Testis (tissue), 3 donors: ENCODE measurements around the gene MGLL. TPM values are rescaled to one million over a fixed set of nuclear protein-coding genes. Genes with fewer than 3 reads are reported as not detected.

Source experiments
- DNase-seq: peaks from one replicate; pipeline ENCODE4 v3.0.0-alpha.2; 2019
- H3K27ac ChIP-seq, 2 donors: fragments of 200-600 bp; sonication (generic); one replicate each; pipeline ENCODE4 v1.5.1; 2019
- H3K27me3 ChIP-seq: fragments of 200-600 bp; sonication (generic); one replicate; pipeline ENCODE4 v1.5.1; 2019
- H3K36me3 ChIP-seq: fragments of 200-600 bp; sonication (generic); one replicate; pipeline ENCODE4 v1.5.1; 2017; ENCODE audit warnings: low read depth; ENCODE audit errors: missing control alignments
- H3K4me1 ChIP-seq: fragments of 200-600 bp; sonication (generic); one replicate; pipeline ENCODE4 v1.5.1; 2019
- H3K4me3 ChIP-seq, 2 donors: fragments of 200-600 bp; sonication (generic); one replicate each; pipeline ENCODE4 v1.5.1; 2017 to 2019
- H3K9me3 ChIP-seq: fragments of 200-600 bp; sonication (generic); one replicate; pipeline ENCODE4 v1.5.1; 2017
- CTCF ChIP-seq, 3 experiments: fragments of 450-650 bp in 2 of 3; fragments of 200-600 bp in 1 of 3; sonication (generic) in 1 of 3; IDR thresholded peaks; one replicate each; pipeline ENCODE4 v1.5.1; 2016 to 2019; ENCODE audit warnings: antibody characterized with exemption in 3 of 3, mild to moderate bottlenecking in 2 of 3, moderate library complexity in 1 of 3
- POLR2A ChIP-seq: fragments of 450-650 bp; IDR thresholded peaks from one replicate; pipeline ENCODE4 v1.6.1; 2017; ENCODE audit warnings: antibody characterized with exemption, mild to moderate bottlenecking, moderate library complexity
- WGBS, 2 donors: methylation state at CpG; one replicate each; pipeline ENCODE4 v1.1.5; 2018; 5-methylcytosine and 5-hydroxymethylcytosine counted together
- intact Hi-C: fragments of 100-400 bp; cut with DNase I; formaldehyde crosslinking; loops from one replicate; pipeline ENCODE4 v1.15.1; 2023; ENCODE audit warnings: low total_unique reads
- polyA plus RNA-seq: library from polyadenylated mRNA; stranded (reverse); fragments of 350-450 nt; fragmentation: Illumina TruSeq; extraction: RNeasy Lipid Tissue Mini Kit (QIAGEN cat#74804); gene quantifications from one replicate; pipeline ENCODE4 v1.2.3, GENCODE V29; 2014; ENCODE audit warnings: low read depth, low replicate concordance; ENCODE audit not compliant: insufficient read depth
- total RNA-seq, 2 donors: library from RNA; depleted of rRNA; stranded (reverse); fragments of >200 nt; gene quantifications; one replicate each; pipeline ENCODE4 v1.2.3, GENCODE V29; 2016

MGLL gene
- total and polyA plus RNA-seq, 3 donors from 2014 or later: 18.3 to 26.0 (median 19.2) TPM

GRCh38 chr3:127710155-127710941, 112.0 kb downstream of the MGLL start:
- peaks cover 26% of the 10 kb centered on the region for H3K4me1 ChIP-seq
- H3K27me3 ChIP-seq: no peaks in the 10 kb centered on the region
- 77 to 91% methylated on average over 10 to 18 of the region's 18 CpGs for WGBS, 2 donors
- H3K4me3 ChIP-seq: no peak overlapping the region
- H3K9me3 ChIP-seq: no peaks in the 10 kb centered on the region
- TF ChIP-seq POLR2A (no peak), CTCF (IDR thresholded peaks at IDR 0.05) (no peak)
- no peaks in the 10 kb centered on the region for H3K36me3 ChIP-seq
- no peak overlapping the region for H3K27ac ChIP-seq
- intact Hi-C loops: no loop called here
- DNase-seq: no peak

DNA sequence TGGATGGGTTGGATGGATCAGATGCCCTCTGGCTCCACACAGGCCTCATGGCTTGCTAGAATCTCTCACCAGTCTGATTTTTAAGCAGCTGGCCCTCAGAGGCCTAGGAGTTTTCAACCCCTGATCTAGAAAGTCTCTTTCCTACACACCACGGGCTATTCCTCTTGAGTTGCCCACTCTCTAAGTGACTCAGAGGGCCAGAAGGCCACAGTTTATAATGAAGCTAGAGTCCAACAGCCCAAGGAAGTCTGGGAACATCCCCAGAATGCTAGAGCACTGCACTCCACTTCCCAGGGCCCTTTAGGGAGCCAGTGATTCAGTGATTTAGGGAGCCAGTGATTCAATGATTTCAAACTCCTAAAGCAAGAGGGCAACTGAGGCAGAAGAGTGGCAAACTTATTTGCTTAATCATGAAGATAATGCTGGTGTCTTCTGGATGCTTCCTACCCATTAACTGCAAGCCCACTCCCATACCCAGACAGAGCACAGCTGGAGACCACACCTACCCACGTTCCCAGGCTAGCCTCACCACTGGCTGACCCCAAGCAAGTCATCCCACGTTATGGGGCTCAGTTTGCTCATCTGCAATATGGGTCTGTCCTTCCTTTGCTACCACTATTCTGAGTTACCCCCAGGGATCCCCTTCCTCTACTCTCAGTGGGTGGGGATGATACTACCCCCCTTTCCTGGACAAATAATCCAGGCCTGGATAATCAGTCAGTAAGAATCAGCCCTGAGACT, 112.8 kb downstream of the MGLL start:
- H3K36me3 ChIP-seq: no peaks in the 10 kb centered on the region
- 77 to 92% methylated on average over 3 of the region's 3 CpGs for WGBS, 2 donors

GRCh38 chr3:127708837-127709236, 113.5 kb downstream of the MGLL start:
- 63 to 93% methylated on average over 2 of the region's 2 CpGs for WGBS, 2 donors
- Histone ChIP-seq H3K4me1 (peaks cover 19% of the 10 kb centered on the region), H3K9me3 (no peaks in the 10 kb centered on the region), H3K36me3 (no peaks in the 10 kb centered on the region), H3K27ac (no peak overlapping the region), H3K4me3 (no peak overlapping the region), H3K27me3 (no peaks in the 10 kb centered on the region)
- intact Hi-C loops: no loop called here
- DNase-seq: no peak
- no peak for TF ChIP-seq POLR2A
- TF ChIP-seq CTCF (IDR thresholded peaks at IDR 0.05): no peak

More for the DNA sequence above, 112.8 kb downstream of the MGLL start:
- Histone ChIP-seq H3K4me1 (peaks cover 26% of the 10 kb centered on the region), H3K9me3 (no peaks in the 10 kb centered on the region), H3K27ac (no peak overlapping the region), H3K4me3 (no peak overlapping the region), H3K27me3 (no peaks in the 10 kb centered on the region)
- intact Hi-C loops: no loop called here
- DNase-seq: no peak
- TF ChIP-seq POLR2A (no peak), CTCF (IDR thresholded peaks at IDR 0.05) (no peak)

GRCh38 chr3:127707851-127708411, 114.4 kb downstream of the MGLL start:
- DNase-seq: no peak
- Histone ChIP-seq H3K9me3 (no peaks in the 10 kb centered on the region), H3K36me3 (no peaks in the 10 kb centered on the region), H3K27ac (no peak overlapping the region), H3K4me3 (no peak overlapping the region), H3K27me3 (no peaks in the 10 kb centered on the region), H3K4me1 (peaks cover 10% of the 10 kb centered on the region)
- intact Hi-C loops: no loop called here
- WGBS, 2 donors: 60% methylated on average over 13 of the region's 13 CpGs
- TF ChIP-seq POLR2A: no peak
- TF ChIP-seq CTCF (IDR thresholded peaks at IDR 0.05): no peak
